Measurements from ENCODE around the gene PDE7B.
"Not testable (repeated sequence)": the region's sequence is repeated elsewhere in the genome, so short reads cannot be mapped to it uniquely, and the experiment has no call there.

The PDE7B gene

DNA sequence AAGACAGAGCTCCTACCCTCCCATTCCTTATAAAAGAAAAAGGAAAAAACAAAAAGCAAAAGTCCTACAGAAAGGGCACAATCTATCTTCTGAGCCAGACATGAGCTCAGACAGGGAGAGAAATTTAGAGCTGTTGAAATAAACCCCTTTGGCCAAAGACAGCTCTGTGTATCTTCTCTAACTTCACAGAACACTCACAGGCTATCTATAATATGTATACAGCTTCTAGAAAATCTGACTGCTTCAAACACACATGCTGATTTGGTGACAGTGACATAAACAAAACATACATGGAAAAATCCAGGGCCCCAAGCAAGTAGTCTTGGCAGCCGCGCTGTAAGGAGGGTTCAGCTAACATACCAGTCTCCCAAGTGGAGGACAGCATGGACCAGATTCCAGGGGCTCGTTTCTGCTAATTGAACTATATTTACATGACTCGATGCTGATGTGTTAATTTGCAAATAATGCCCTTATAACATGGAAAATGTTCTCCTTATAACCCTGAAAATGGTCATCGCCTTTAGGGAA lies 361.6 kb downstream of the PDE7B start:
- no peak for DNase-seq

DNA sequence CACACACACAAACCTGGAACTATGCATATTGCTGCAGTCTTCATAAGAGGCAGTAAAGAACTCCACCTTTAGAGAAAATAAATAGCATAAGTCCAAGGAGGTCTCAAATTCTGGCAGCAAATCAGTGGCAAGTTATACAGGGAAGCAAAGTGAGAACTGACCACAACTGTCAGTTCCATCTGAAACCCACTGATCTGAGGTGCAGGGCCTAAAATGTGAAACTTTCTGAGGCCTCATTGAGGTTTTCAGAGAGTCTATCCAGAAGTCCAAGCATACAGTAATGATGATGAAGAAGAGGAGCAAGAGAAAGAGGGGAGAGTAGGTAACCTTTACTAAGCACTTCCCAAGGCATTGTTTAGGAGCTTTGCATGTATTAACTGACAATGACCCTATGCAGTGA lies 362.4 kb downstream of the PDE7B start:
- DNase-seq = no peak

- no peak for DNase-seq
Measured at GRCh38 chr6:136216503-136217401, 365.3 kb downstream of the PDE7B start.

DNA sequence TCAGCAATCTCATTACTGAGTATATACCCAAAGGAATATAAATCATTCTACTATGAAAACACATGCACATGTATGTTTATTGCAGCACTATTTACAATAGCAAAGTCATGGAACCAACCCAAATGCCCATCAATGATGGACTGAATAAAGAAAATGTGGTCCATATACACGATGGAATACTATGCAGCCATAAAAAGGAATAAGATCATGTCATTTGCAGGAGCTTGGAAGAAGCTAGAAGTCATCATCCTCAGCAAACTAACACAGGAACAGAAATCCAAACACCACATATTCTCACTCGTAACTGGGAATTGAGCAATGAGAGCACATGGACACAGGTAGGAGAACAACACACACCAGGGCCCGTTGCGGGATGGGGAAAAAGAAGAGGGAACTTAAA lies 373.5 kb downstream of the PDE7B start:
- DNase-seq = not testable (repeated sequence)

- no peak for DNase-seq
Measured at GRCh38 chr6:136225496-136225895, 374.0 kb downstream of the PDE7B start.

- peak; percentile 29 for DNase-seq
Measured at GRCh38 chr6:136226027-136226673, 374.6 kb downstream of the PDE7B start.

DNA sequence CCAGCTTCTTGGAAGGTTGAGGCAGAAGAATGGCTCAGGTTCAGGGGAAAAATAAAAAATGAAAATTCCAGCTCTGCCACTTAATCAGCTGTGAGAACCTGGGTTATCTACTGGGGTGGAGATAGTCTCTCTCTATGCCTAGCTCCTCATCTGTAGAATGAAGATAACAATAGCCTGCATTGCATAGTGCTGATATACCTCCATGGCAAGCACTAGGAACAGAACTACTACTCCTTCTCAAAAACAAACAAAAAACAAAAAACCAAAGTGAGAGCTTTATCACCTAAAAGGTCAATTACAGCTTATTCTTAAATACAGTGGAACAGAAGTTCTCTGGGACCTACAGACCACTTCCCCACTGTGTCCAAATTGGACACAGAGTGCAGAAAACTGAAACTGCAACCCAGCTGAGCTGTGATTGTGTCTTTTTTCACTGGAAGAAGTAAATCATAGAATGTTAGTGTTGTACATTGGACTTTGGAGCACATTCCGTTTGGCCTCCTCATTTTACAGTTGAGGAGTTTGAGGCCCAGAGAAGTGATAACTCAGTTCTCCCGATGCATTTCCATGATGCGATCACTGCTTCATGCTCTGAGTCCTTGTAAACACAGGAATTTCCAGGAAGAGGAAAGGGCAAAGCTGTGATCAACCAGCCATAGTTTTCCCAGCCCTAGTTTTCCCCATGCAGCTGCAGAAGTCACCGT lies 375.3 kb downstream of the PDE7B start:
- DNase-seq = no peak

DNA sequence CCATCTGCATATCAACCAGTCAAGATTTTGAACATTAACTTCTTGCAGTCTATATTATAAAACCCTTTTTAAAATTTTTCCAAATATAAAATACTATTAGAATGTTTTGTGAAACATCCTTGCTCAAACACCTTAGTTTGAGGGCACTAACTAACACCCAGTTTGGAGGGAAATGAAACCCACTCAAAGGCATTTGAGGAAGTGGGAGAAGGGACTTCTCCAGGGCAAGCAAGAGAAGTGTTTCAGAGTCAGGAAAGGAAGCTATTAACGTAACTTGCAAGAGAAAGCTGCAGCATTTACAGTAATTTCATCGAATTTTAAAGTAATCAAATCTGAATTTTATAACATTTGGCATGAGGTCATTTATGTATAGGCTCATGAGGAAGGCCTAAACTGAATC lies 377.3 kb downstream of the PDE7B start:
- DNase-seq = no peak

DNA sequence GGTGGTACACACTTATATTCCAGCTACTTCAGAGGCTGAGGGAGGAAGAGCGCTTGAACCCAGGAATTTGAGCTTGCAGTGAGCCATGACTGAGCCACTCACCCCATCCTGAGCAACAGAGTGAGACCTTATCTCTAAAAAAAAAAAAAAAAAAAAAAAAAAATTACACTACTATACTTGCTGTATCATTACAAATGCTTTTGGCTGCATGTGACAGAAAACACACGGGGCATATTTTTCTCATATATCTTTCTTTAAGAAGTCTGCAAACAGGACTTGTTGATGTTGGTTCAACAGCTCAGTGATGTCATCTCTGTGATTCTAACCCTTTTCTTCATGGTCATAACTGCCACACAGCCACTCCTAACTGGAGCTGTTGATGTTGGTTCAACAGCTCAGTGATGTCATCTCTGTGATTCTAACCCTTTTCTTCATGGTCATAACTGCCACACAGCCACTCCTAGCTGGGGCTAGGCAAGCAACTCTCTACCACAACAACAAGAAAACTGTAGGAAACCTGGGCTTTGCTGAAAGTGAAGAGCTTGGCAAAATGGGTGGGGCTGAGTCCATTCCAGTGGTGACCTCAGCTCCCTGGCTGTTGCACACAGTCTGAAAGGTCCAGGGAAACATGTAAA lies 378.8 kb downstream of the PDE7B start:
- no peak for DNase-seq

- DNase-seq = no peak
Measured at GRCh38 chr6:136232701-136233100, 381.2 kb downstream of the PDE7B start.

DNA sequence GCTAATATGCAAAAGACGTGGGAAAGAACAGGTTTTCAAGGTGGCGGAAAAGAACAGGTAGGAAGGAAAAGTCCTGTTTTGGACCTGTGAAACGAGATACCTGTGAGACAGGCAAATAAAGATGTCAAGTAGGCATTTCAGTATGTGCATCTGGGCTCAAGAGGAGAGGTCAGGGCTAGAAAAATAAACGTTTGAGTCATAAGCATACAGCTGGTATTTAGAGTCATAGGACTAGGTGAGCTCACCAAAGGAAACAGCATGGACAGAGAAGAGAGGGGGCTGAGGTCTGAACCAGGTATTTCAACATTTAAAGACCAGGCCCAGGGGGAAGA lies 383.7 kb downstream of the PDE7B start:
- no peak for DNase-seq

- no peak for DNase-seq
Measured at GRCh38 chr6:136236466-136237293, 385.2 kb downstream of the PDE7B start.

DNA sequence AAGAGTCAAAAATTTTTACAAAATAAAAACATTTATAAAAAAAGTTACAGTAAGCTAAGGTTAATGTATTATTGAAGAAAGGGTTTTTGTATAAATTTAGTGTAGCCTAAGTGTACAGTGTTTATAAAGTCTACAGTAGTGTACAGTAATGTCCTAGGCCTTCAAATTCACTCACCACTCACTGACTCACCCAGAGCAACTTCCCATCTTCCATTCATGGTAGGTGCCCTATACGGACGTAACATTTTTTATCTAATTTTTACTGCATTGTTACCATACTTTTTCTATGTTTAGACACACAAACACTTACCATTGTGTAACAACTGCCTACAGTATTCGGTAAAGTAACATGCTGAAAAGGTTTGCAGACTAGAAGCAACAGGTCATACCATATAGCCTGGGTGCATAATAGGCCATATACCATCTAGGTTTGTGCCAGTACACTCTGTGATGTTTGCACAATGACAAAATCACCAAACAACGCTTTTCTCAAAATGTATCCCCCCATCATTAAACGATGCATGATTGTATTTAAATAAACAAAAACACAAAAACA lies 392.6 kb downstream of the PDE7B start:
- no peak for DNase-seq

Measured in NCI-H1694 treated with DMSO at 0.1 percent for 48 hours (cell line).